Measurements from ENCODE around the gene CES3.
A peak's percentile ranks its signal among the peaks of the same experiment; 100 is the strongest.

CES3 gene

GRCh38 chr16:67000384-67001351, 39.6 kb downstream of the CES3 start:
- TF ChIP-seq CTCF (IDR thresholded peaks at IDR 0.05; ENCODE audit: control insufficient read depth, insufficient read depth, low read depth, low read length, missing control alignments) = no peak
- peak overlapping the region; percentile 53 for H3K4me3 ChIP-seq (ENCODE audit: control insufficient read depth, low read depth, low read length)
- DNase-seq (ENCODE audit: low read depth) = no peak

- no peak for TF ChIP-seq CTCF (IDR thresholded peaks at IDR 0.05; ENCODE audit: control insufficient read depth, insufficient read depth, low read depth, low read length, missing control alignments)
These were observed 40.7 kb downstream of the CES3 start for GRCh38 chr16:67001726-67002125.

GRCh38 chr16:67006930-67007658, 46.0 kb downstream of the CES3 start:
- TF ChIP-seq CTCF (IDR thresholded peaks at IDR 0.05; ENCODE audit: control insufficient read depth, insufficient read depth, low read depth, low read length, missing control alignments) = no peak
- DNase-seq (ENCODE audit: low read depth) = no peak
- no peak overlapping the region for H3K4me3 ChIP-seq (ENCODE audit: control insufficient read depth, low read depth, low read length)

More at GRCh38 chr16:67001726-67002125, 40.7 kb downstream of the CES3 start:
- DNase-seq (ENCODE audit: low read depth) = no peak
- no peak overlapping the region for H3K4me3 ChIP-seq (ENCODE audit: control insufficient read depth, low read depth, low read length)

GRCh38 chr16:67009158-67009557, 48.1 kb downstream of the CES3 start:
- TF ChIP-seq CTCF (IDR thresholded peaks at IDR 0.05; ENCODE audit: control insufficient read depth, insufficient read depth, low read depth, low read length, missing control alignments) = no peak
- no peak overlapping the region for H3K4me3 ChIP-seq (ENCODE audit: control insufficient read depth, low read depth, low read length)
- DNase-seq (ENCODE audit: low read depth) = no peak

GRCh38 chr16:67011274-67011673, 50.2 kb downstream of the CES3 start:
- no peak overlapping the region for H3K4me3 ChIP-seq (ENCODE audit: control insufficient read depth, low read depth, low read length)
- no peak for TF ChIP-seq CTCF (IDR thresholded peaks at IDR 0.05; ENCODE audit: control insufficient read depth, insufficient read depth, low read depth, low read length, missing control alignments)
- no peak for DNase-seq (ENCODE audit: low read depth)

GRCh38 chr16:67013233-67013822, 52.3 kb downstream of the CES3 start:
- DNase-seq (ENCODE audit: low read depth) = no peak
- no peak for TF ChIP-seq CTCF (IDR thresholded peaks at IDR 0.05; ENCODE audit: control insufficient read depth, insufficient read depth, low read depth, low read length, missing control alignments)
- peak overlapping the region; percentile 36 for H3K4me3 ChIP-seq (ENCODE audit: control insufficient read depth, low read depth, low read length)
